ENCODE data around the gene GPR37L1. TPM values are rescaled to one million over a fixed set of nuclear protein-coding genes. Genes with fewer than 3 reads are reported as not detected.

The GPR37L1 gene
- total and polyA plus RNA-seq, 2 of the 4 experiments (the other 2 are of a cell fraction), result 0.02 TPM; not detected in 1

- Histone ChIP-seq H2BK5ac (ENCODE audit: low read depth, low read length, poor library complexity, severe bottlenecking) (no peak overlapping the region), H3K27ac (ENCODE audit: insufficient read depth, low read length) (no peak overlapping the region), H2AK9ac (replicated peaks; ENCODE audit: low read depth, low read length, poor library complexity) (no peak overlapping the region), H3K4me3 (ENCODE audit: insufficient read depth, low read depth, low read length) (no peak overlapping the region), H3K9me3 (ENCODE audit: control insufficient read depth, insufficient read depth, low read length) (no peaks in the 10 kb centered on the region), H3K18ac (ENCODE audit: low read depth, low read length) (no peak overlapping the region), H3K36me3 (ENCODE audit: control insufficient read depth, insufficient read depth, low read length) (no peaks in the 10 kb centered on the region), H4K20me1 (ENCODE audit: insufficient read depth, low read length) (no peaks in the 10 kb centered on the region), H2AFZ (replicated peaks; ENCODE audit: low read length, poor library complexity) (peak overlapping the region; percentile 13), H3K23ac (ENCODE audit: low read depth, low read length) (no peak overlapping the region), H3K4me2 (ENCODE audit: low read depth, low read length) (no peak overlapping the region), H4K8ac (ENCODE audit: low read depth in 2 of 2, low read length in 2 of 2) (no peak overlapping the region), H2BK120ac (ENCODE audit: low read depth, low read length) (no peak overlapping the region), H3K9ac (ENCODE audit: low read depth, low read length) (no peak overlapping the region), H2AK5ac (ENCODE audit: low read depth, low read length) (no peak overlapping the region), H4K91ac (ENCODE audit: insufficient read depth, low read depth, low read length) (no peak overlapping the region), H3K79me1 (ENCODE audit: low read depth in 1 of 2, low read length in 2 of 2) (no peaks in the 10 kb centered on the region), H3K27me3 (ENCODE audit: control insufficient read depth, insufficient read depth, low read length) (peaks cover 7% of the 10 kb centered on the region), H2BK20ac (ENCODE audit: low read depth, low read length) (no peak overlapping the region; the same call in 1 of the 2 replicates), H3K14ac (replicated peaks; ENCODE audit: low read depth, low read length) (no peak overlapping the region), H3K56ac (ENCODE audit: extremely low read depth, insufficient read depth, low read length) (no peak overlapping the region), H3K4me1 (ENCODE audit: control insufficient read depth, insufficient read depth, low read length) (no peaks in the 10 kb centered on the region), H3K9me1 (ENCODE audit: insufficient read depth, low read length) (no peaks in the 10 kb centered on the region), H3K4ac (ENCODE audit: low read depth, low read length) (no peak overlapping the region), H2BK15ac (ENCODE audit: low read depth, low read length) (no peak overlapping the region), H4K5ac (ENCODE audit: low read depth, low read length) (no peak overlapping the region)
- in situ Hi-C loops (cut with MboI; ENCODE audit: low sequenced_read_pairs) (no loop called here), dilution Hi-C loops (cut with HindIII; ENCODE audit: low sequenced_read_pairs, unreplicated experiment) (no loop called here), intact Hi-C loops (cut with micrococcal nuclease) (no loop called here)
- TF ChIP-seq ELK1 (IDR thresholded peaks at IDR 0.05; ENCODE audit: borderline replicate concordance, low read depth, low read length), result no peak
- TF ChIP-seq RFX5 (IDR thresholded peaks at IDR 0.05; ENCODE audit: low read depth, low read length), result no peak
- no peak for TF ChIP-seq MAZ (IDR thresholded peaks at IDR 0.05; ENCODE audit: borderline replicate concordance, low read depth, low read length)
- no peak for TF ChIP-seq SMC3 (IDR thresholded peaks at IDR 0.05; ENCODE audit: low read depth, low read length)
- no peak for TF ChIP-seq POLR2A (IDR thresholded peaks at IDR 0.05; ENCODE audit: low read depth, low read length)
- TF ChIP-seq CHD1 (IDR thresholded peaks at IDR 0.05; ENCODE audit: low read depth, low read length), result no peak
- no peak for TF ChIP-seq FOS (IDR thresholded peaks at IDR 0.05; ENCODE audit: low read depth, low read length)
- no peak for TF ChIP-seq RAD21 (IDR thresholded peaks at IDR 0.05; ENCODE audit: low read length)
- TF ChIP-seq RCOR1 (IDR thresholded peaks at IDR 0.05; ENCODE audit: insufficient replicate concordance, low read length), result no peak
- TF ChIP-seq MAFK (IDR thresholded peaks at IDR 0.05; ENCODE audit: low read depth, low read length), result no peak
- no peak for TF ChIP-seq MXI1 (IDR thresholded peaks at IDR 0.05; ENCODE audit: borderline replicate concordance, low read depth, low read length)
- TF ChIP-seq CTCF (conservative IDR thresholded peaks at IDR 0.05; ENCODE audit: low read depth, low read length), result no peak
- no TSS peak for BruUV-seq (replicated peaks)
- ATAC-seq (ENCODE audit: low read depth) (no peak), DNase-seq (no peak)
- POLR2A ChIA-PET (ENCODE audit: unreplicated experiment), result no interaction called here
- WGBS, 2 experiments (ENCODE audit: extremely low coverage in 2 of 2, insufficient read length in 1 of 2), result 100% methylated on average over 2 of the region's 6 CpGs; no CpG with 5 or more reads in 1 of the 2 experiments
- CTCF ChIA-PET, result interaction anchor here (0.6 kb wide), 1 partner anchor 65 kb away, joined by 3 read pairs; no protein-coding TSS in a partner anchor
Observed at GRCh38 chr1:202093858-202094257, 28.9 kb upstream of the GPR37L1 start.

Data from IMR-90 (cell line).